ENCODE data around the gene NCK2.

- TF ChIP-seq ZNF280D (CRISPR knock-in tag; IDR thresholded peaks at IDR 0.05): no peak
- no peak for TF ChIP-seq HMGXB4 (CRISPR knock-in tag; IDR thresholded peaks at IDR 0.05; ENCODE audit: borderline replicate concordance in 1 of 2, low read depth in 1 of 2)
- TF ChIP-seq ATF3 (CRISPR knock-in tag; IDR thresholded peaks at IDR 0.05): no peak
- TF ChIP-seq FIP1L1 (IDR thresholded peaks at IDR 0.05; ENCODE audit: borderline replicate concordance, insufficient read depth, low read depth, low read length): no peak
- no peak for TF ChIP-seq CTCF (CRISPR knock-in tag; IDR thresholded peaks at IDR 0.05)
Measured at GRCh38 chr2:105934467-105934866, 189.8 kb downstream of the NCK2 start.

All from HepG2 (cell line).